ENCODE measurements around the gene PYGO1.

- TF ChIP-seq CSRNP3 (CRISPR knock-in tag; IDR thresholded peaks at IDR 0.05) (no peak), RARB (CRISPR knock-in tag; IDR thresholded peaks at IDR 0.05) (no peak), CREB5 (CRISPR knock-in tag; IDR thresholded peaks at IDR 0.05; ENCODE audit: low read depth) (no peak), ZFP3 (CRISPR knock-in tag; IDR thresholded peaks at IDR 0.05) (no peak), ISL1 (CRISPR knock-in tag; IDR thresholded peaks at IDR 0.05) (no peak), PPARA (CRISPR knock-in tag; IDR thresholded peaks at IDR 0.05; ENCODE audit: borderline replicate concordance) (no peak), TOX (CRISPR knock-in tag; IDR thresholded peaks at IDR 0.05; ENCODE audit: borderline replicate concordance) (no peak), PATZ1 (CRISPR knock-in tag; IDR thresholded peaks at IDR 0.05; ENCODE audit: borderline replicate concordance) (no peak)
Observed at GRCh38 chr15:55628369-55628730, 40.2 kb upstream of the PYGO1 start.
